CD4-positive, alpha-beta T cell treated with Interleukin-4 for 1 hour (primary cell): Measurements from ENCODE around the gene ARHGEF2.
A peak's percentile ranks its signal among the peaks of the same experiment; 100 is the strongest.
"Not testable (repeated sequence)": the region's sequence is repeated elsewhere in the genome, so short reads cannot be mapped to it uniquely, and the experiment has no call there.

Source experiments
- DNase-seq, 2 donors: peaks; one replicate each; pipeline ENCODE4 v3.0.0-alpha.2; 2020 to 2022

Gene ARHGEF2

GRCh38 chr1:155990005-155990739 lies 11.8 kb upstream of the ARHGEF2 start:
- DNase-seq = peak in 1 of 2 donors; percentile 70

GRCh38 chr1:155989242-155990004 lies 11.1 kb upstream of the ARHGEF2 start:
- peak; percentile 87 to 88 for DNase-seq

GRCh38 chr1:155984903-155985645 lies 6.7 kb upstream of the ARHGEF2 start:
- DNase-seq = not testable (repeated sequence)

- no peak for DNase-seq
Measured at GRCh38 chr1:155984341-155984740, 6.0 kb upstream of the ARHGEF2 start.

- DNase-seq = no peak
Measured at GRCh38 chr1:155983191-155984024, 5.1 kb upstream of the ARHGEF2 start.

GRCh38 chr1:155982106-155982505 lies 3.8 kb upstream of the ARHGEF2 start:
- no peak for DNase-seq

GRCh38 chr1:155981266-155982088 lies 3.1 kb upstream of the ARHGEF2 start:
- peak; percentile 54 to 56 for DNase-seq

GRCh38 chr1:155979597-155980343 lies 1.4 kb upstream of the ARHGEF2 start:
- no peak for DNase-seq

- no peak for DNase-seq
Measured at GRCh38 chr1:155978973-155979429, 654 bp upstream of the ARHGEF2 start.

- DNase-seq = peak; percentile 42 to 50
Measured at GRCh38 chr1:155977690-155978324, 540 bp downstream of the ARHGEF2 start.

- no peak for DNase-seq
Measured at GRCh38 chr1:155976913-155977689, 1.2 kb downstream of the ARHGEF2 start.

GRCh38 chr1:155976062-155976912 lies 2.1 kb downstream of the ARHGEF2 start:
- DNase-seq = peak; percentile 55 to 73

GRCh38 chr1:155975375-155976061 lies 2.8 kb downstream of the ARHGEF2 start:
- no peak for DNase-seq

GRCh38 chr1:155974208-155975115 lies 3.9 kb downstream of the ARHGEF2 start:
- DNase-seq = no peak

- no peak for DNase-seq
Measured at GRCh38 chr1:155973723-155974122, 4.6 kb downstream of the ARHGEF2 start.
